Embryonic facial prominence (tissue), 1 donor: ENCODE data around the gene CDC25A.
"Not testable (repeated sequence)": the region's sequence is repeated elsewhere in the genome, so short reads cannot be mapped to it uniquely, and the experiment has no call there.

ENCODE experiments used
- DNase-seq: peaks from one replicate; pipeline ENCODE4 v3.0.0-alpha.2; 2016; ENCODE audit errors: extremely low spot score

Gene CDC25A

DNA sequence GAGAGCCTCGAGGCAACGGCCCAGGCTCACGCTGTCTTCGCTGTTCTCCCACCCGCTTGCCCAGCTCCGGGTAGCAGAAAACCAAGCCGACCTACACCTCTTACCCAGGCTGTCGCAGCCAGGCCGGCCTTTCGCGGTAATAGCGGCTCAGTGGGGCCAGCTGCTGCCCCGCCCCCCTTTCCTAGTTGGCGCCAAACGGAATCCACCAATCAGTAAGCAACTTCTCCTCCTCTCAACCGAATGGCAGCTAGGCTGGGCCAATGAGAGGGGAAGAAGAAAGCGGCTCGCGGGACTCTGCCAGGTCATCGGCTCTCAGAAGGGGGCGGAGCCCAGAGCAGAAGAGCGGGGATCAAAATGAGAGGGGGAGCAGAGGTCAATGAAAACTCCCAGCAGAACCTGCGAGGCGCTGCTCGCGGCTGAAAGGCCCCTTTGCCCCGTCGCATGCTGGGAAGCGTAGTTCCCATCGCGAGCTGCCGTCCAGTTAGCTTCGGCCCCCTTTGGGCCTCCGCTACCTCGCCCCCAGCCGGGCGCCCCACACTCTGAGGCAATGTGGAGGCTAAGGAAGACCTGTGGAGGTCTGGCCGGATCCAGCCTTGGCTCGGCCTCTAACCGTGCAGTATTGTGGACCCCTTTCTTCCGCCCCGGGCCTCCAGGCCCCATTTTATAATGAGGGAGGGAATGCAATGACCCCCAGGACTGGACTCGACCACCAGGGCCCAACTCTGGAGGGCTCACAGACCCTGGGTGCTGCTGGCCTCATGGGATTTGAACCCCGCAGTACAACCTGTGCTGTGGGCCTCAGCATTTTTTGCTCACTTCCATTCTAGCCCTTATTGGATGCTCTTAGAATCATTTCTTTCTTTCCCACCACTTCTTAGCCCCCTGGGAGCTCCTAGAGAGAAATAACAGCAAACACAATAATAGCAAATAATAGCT is at the start of gene CDC25A:
TSS of gene CDC25A (minus strand) at position 152 of the 936 bp plus-strand sequence. CDS start 470 bp downstream, outside the sequence.
- peak; percentile 98 for DNase-seq

DNA sequence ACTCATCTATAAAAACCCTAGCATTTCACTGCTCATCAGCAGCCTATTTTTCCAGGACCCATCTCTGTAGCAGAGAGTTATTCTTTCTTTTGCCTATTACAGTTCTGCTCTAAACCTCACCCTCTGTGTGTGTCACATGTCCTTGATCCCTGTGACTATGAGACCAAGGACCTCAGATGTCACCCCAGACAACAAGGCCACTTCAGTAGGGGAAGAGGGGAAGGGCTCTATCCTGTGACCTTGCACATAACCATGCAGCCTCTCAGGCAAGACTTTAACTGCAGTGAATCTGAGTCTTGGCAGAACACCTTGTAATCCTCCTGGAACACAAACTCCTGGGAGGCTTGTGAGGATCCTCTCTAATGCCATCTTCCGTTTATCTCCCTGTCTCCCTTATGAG is 48.3 kb upstream of the CDC25A start:
- no peak for DNase-seq

DNA sequence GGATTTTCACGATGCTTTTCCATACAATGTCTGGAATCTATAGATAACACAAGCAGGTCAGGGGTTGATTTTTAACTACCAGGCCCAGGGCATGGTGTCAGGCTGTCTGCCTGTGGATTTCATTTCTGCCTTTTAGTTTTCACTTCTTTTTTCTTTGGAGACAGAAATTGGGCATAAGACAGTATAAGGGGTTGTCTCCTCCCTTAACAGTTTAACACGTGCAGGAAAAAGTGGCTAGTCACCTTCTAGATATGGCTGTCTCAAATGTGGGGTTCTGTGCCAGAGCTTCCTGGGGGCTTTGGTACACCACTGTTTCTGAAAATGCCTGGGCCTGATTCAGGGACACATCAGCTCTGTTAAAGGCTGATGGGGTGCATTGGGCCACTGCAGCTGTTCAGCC is 45.3 kb upstream of the CDC25A start:
- DNase-seq, result no peak

DNA sequence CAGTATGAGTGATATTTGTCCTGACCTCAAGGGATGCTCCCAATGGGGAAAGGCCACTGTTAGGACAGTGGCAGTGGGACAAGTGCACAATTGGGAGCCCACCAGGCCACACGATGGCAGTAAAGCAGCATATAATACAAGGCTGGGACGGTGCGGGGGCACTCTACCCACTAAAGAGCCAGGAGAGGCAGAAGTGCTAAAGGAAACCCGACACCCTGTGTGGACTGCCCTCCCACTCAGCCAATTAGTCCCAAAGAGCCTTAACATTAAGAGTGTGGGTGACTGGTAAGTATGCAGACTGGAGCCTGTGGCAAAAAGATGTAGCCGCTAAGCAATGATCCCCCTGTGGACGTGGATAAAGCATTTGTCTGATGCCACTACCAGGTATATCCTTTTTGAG is 44.5 kb upstream of the CDC25A start:
- DNase-seq, result no peak

DNA sequence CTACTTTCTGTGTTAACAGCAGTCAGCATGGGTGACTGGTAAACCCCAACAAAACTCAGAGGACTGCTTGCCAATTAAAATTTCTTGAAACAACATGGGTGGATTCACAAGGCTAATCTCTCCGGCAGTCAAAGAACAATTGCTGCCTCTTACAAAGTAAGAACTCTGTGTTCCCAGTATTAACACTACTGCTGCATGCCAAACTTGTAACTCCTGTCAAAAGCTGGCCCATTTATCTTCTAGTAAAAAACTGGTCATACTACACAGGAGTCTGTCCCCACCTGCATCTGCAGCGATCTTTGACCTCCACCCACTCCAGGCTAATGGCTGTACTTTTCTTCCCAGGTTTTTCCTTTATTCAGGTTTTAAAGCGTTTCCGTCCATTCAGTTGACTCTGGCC is 44.0 kb upstream of the CDC25A start:
- DNase-seq, result no peak

DNA sequence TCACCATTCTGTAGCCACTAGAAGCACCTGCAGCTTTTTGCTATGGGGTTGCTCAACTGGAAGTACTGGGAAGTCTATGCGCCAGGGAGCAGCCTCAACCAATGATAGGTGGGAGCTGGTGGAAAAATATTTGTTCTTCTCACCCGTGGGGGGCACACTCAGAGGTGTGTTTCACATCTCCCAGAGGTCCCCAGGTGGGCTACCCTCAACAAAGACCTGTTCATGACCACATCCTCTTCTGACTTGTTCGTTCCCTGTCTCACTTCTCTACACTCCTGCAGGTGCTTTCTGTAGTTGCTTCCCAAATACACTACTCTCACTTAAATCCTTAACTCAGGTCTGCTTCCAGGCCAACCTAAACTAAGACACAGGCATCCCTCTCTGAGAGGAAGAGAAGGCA is 38.7 kb upstream of the CDC25A start:
- DNase-seq, result no peak

DNA sequence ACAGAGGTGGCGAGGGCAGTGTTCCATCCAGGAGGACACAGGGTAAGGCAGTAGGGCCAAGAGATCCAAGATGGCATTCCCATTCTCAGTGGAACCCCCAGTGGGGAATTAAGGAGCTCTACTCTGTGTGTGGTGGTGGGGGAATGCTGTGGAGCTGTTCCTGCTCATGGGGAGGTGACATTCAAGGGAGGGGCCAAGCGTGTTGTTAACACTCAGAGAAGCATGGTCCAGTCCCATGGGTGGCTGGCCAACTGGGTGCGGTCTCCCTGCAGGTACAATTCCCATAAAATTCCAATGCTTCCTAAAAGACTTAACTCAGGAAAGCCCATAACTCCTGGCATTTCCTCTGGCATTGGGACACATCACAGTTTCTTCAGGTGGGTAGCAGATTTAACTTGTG is 37.4 kb upstream of the CDC25A start:
- DNase-seq, result no peak

DNA sequence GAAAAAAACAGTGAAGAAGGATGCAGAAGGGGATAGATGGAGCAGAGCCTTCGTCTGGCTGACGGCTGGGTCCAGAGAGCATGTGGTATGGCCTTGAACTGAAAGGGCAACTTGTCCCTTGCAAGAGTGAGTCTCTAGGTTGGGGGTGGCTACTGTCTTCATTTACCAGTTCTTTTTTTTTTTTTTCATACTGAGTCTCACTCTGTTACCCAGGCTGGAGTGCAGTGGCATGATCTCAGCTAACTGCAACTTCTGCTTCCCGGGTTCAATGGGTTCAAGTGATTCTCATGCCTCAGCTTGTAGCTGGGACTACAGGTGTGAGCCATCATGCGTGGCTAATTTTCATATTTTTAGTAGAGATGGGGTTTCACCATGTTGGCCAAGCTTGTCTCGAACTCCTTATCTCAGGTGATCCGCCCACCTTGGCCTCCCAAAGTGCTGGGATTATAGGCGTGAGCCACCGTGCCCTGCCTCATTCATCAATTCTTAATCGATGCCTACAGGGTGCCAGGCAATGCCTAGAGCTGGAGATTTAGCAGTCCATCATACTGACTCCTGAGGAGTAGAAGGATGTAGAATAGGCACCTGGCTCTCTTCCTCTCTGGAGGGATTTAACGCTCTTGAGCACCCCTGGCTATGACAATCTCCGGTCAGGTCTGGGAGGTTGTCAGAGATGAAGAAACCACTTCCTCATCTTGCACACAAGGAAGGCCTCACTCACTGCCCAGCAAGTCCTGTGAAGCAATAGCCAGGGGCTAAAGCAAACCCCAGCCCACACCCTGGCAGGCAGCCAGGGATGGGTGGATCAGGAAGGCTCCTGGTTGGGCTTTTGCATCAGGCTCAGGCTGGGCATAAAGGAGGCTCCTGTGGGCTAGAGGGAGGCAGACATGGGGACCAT is 34.6 kb upstream of the CDC25A start, which contains the start of gene CAMP:
TSS of gene CAMP (plus strand) at position 880 of the 898 bp plus-strand sequence. CDS start at position 897, 17 bp downstream.
- DNase-seq, result no peak

DNA sequence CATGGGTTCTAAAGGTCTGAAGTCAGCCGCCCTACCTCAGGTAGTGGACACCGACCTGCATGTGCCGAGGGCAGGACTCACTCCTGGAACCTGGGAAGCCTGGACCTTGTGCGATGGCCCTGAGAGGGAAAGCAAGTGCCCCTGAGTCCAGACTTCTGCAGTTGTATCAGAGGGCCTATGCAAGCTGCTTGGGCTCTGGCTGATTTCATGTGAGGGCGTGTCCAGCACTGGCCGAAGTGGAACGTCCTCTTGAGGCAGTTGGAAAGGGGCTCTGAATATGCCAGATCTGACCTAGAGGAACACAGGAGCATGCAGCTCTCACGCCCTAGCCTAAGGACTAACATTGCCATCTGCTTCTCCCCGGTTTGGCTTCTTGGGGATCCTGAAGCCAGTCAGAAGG is 32.5 kb upstream of the CDC25A start:
- no peak for DNase-seq

DNA sequence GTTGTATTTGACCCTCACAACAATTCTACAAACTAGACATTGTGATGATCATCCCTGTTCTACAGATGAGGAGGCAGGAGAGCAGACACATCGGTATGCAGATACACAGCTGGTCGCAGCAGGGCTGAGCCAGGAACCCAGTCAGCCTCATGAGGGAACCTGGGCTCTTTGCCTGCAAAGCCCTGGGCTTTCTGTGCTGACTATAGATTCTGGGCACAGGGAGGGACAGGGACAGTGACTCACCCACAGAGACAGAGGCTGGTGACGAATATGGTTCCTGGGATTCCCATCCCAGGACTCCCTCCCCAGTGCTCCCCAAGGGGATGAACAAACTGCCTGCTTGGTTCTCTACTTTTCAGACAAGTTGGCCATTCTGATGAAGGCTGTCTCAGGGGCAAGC is 31.3 kb upstream of the CDC25A start:
- no peak for DNase-seq

DNA sequence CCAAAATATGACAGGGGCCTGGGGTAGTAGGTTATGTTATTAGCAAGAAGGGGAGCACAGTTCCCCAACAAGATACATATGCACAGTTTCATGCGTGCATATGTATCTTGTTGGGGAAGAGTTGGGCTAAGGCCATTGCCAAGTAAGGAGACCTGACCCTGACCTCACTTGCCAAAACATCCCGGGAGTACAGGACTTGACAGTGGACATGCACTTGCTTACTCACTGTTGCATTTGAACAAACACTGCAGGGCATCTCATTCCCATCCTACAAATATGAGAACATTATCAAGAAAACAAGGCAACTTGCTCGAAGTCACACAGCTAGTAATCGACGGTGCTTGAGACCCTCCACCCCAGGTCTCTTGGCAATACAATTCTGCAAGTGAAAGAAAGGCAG is 30.3 kb upstream of the CDC25A start:
- no peak for DNase-seq

DNA sequence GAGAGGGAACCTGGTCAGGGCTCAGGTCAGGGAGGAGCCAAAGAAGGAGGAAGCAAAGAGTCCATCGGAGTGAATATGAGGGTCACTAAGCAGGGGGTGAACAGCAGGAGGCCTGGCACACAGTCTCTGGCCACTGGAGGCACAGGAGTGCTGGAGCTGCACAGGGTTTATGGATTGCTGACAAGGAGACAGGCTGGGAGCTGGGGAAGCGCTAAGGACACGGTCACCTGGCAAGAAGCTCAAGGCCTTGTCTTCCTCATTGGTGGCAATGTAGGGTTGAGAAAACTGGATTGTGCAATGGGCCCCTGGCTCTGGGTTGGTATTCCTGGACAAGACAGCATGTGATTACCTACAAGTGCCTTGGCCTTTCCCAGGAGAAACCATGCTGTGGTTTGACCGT is 29.2 kb upstream of the CDC25A start:
- no peak for DNase-seq

DNA sequence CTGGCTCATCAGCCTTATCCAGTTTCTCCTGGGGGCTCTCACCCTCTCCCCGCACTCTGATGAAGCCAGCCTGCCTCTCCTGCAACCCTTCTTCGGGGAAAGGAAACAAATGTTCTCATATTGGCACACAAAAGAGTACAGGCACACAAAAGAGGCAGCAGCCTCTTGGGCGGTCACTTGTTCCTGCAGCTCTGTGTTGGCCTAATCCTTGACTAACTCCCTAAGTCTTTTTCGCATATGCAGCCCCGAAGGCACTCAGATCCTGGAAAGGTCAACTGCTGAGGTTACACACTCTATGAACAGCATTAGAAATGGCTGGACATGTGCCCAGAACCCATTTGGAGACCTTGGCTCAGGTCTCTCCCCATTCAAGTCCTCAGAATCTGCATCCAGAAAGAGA is 27.7 kb upstream of the CDC25A start:
- DNase-seq, result no peak

DNA sequence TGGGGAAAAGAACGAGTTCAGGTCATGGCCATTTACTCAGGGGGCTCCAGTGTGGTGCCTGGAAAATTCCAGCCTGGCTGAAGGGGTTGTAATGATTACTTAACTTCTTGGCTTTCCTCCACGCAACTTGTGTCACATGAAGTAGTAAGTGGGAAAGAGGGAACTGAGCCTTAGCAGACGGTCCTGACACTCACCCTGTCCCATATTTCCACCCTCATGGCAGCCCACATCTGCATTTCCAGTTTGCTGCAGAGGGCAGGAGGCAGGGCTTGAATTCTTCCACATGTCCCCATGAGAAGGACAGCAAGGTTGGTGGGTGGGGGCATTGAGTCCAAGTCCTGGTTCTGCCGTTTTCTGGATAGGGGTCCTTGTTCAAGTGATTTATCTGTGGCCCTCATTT is 27.2 kb upstream of the CDC25A start:
- no peak for DNase-seq

DNA sequence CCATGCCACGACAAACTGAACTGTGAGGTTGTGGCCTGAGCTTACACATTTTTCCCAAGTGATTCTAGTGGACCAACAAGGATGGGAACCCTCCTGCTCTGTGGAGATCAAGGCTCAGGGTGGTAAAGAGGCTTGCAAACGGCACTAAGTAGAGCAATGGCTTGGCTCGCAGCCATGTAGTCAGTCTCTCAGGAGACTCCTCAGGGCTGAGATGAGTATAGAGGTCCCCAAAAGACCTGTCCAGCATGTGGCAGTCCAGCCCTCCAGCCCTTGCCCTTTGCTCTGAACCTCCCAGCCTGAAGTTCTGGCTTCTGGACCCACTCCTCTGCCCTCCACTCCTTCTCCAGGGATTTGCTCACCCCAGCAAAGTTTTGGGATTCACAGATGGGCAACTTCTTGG is 26.8 kb upstream of the CDC25A start:
- DNase-seq, result no peak

DNA sequence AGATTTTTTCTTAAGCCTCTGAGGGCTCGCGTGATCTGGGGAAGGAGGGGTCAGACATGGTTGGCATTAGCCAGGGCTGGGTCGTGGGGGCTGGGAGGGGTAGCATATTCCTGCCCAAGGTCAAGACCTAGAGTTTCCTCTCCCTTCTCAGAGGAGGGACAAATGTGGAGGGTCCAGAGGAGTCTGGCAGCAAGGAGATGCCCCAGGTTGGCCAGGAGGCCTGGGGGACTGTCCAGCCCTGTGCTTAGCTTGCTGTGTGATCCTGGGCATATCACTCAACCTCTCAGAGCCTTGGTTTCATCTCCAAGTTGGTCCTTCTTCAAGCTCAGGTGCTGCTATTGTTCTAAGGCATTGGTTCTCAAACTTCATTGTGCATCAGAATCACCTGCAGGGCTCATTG is 26.0 kb upstream of the CDC25A start:
- no peak for DNase-seq

DNA sequence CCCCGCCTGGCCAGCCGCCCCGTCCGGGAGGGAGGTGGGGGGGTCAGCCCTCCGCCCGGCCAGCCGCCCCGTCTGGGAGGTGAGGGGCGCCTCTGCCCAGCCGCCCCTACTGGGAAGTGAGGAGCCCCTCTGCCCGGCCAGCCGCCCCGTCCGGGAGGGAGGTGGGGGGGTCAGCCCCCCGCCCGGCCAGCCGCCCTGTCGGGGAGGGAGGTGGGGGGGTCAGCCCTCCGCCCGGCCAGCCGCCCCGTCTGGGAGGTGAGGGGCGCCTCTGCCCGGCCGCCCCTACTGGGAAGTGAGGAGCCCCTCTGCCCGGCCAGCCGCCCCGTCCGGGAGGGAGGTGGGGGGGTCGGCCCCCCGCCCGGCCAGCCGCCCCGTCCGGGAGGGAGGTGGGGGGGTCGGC is 23.6 kb upstream of the CDC25A start:
- not testable (repeated sequence) for DNase-seq

DNA sequence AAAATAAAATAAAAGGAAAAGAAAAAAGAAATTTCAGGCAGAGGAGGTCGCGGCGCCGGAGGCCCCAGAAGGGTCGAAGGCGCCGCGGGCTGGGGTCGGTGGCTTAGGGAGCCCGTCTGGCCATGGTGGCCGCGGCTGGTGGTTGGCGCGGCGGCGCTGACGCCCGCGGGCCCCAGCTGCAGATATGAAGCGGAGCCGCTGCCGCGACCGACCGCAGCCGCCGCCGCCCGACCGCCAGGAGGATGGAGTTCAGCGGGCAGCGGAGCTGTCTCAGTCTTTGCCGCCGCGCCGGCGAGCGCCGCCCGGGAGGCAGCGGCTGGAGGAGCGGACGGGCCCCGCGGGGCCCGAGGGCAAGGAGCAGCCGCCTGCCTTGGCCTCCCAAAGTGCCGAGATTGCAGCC is 22.3 kb upstream of the CDC25A start:
- DNase-seq, result not testable (repeated sequence)

DNA sequence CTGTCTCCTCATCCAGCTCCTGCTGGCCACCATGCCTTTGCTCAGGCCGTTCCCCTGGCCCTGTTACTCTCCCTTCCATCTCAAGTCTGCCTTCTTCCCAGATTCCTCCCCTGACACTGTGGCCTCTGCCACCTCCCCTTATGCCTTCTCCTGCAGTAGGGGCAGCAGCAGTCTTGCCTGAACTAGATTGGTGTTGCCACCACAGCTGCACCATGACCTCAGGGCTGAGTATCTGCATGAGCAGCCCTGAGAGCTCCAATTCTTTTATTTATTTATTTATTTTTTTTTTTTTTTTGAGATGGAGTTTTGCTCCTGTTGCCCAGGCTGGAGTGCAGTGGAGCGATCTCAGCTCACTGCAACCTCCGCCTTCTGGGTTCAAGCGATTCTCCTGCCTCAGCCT is 21.2 kb upstream of the CDC25A start:
- no peak for DNase-seq

DNA sequence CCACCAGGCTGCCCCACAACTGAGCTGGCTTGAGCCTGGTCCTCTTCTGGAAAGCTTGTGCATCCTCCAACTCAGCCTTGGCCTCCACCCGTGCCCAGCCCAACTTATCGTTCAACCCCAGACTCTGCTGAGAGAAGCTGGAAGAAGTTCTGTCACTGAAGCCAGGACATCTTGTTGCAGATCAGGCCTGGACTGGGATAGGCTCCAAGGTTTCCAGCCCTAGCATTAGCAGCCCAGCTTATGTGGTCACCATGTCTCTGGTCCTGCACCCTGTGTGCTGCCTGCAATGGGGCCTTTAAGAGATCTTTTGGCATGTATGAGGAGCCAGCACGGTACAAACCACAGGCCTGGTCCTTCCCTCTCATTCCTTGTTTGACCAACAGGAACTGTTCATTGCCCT is 19.9 kb upstream of the CDC25A start:
- no peak for DNase-seq

DNA sequence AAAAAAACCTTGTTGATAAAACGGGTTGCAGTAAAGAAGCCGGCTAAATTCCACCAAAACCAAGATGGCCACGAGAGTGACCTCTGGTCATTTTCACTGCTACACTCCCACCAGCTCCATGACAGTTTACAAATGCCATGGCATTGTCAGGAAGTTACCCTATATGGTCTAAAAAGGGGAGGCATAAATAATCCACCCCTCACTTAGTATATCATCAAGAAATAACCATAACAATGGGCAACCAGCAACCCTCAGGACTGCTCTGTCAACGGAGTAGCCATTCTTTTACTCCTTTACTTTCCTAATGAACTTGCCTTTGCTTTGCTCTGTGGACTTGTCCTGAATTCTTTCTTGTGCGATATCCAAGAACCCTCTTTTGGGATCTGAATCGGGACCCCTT is 14.4 kb upstream of the CDC25A start:
- no peak for DNase-seq

DNA sequence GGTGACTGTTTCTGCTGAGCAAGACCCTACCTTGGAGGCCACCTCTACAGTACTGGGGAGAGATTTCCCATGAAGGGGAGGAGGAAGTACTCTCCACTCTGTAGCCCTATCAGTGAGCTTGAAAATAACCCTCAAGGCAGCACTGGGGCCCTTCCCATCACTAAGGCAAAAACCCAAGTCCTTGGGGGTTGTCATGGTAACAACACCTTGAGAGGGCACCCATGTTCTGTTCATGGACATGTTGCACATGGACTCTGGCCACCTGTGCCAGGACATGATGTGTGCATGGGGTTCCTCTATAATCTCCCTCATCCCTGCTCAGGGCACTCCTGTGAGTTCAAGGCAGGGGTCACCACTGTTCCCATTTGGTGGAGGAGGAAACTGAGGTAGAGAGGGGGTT is 10.9 kb upstream of the CDC25A start:
- DNase-seq, result no peak

DNA sequence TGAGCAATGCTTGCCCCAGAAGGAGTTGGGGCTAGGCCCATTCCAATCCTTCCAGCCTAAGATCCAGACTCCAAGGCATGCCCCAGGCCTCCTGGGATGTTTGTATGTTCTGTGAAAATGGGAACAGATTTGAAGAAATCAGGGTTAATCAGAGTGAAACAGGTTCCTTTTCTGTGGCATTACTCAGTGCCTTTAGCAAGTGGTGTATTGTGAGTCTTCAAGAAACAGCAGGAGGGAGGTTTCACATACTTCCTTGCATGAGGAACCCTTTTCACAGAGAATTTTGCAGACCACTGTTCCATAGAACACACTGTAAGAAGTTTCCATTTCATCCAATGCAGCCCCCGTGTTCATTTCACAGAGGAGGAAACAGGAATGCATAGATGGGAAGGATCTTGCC is 8.4 kb upstream of the CDC25A start:
- DNase-seq, result no peak
